GM12891 (cell line): ENCODE data around the gene MMP20. TPM values are rescaled to one million over a fixed set of nuclear protein-coding genes. Genes with fewer than 3 reads are reported as not detected.

Experiments
- DNase-seq: peaks from one replicate; pipeline ENCODE4 v3.0.0; 2011; ENCODE audit warnings: low spot score; ENCODE audit not compliant: insufficient read length
- FAIRE-seq: peaks from 2 replicates; lab custom pipeline; 2011; peaks lifted over from hg19 to GRCh38; lab: Jason Lieb, UNC
- PAX5 ChIP-seq: IDR thresholded peaks from 2 replicates; pipeline ENCODE4 v1.6.1; 2011; ENCODE audit warnings: low read length, moderate library complexity, mild to moderate bottlenecking; ENCODE audit not compliant: insufficient read depth, severe bottlenecking
- POLR2A ChIP-seq: IDR thresholded peaks from 2 replicates; pipeline ENCODE4 v1.6.1; 2011; ENCODE audit warnings: low read depth, low read length, control low read depth
- POLR2AphosphoS5 ChIP-seq: IDR thresholded peaks from 2 replicates; pipeline ENCODE4 v1.6.1; 2011; ENCODE audit warnings: low read depth, low read length, control low read depth
- POU2F2 ChIP-seq: IDR thresholded peaks from 2 replicates; pipeline ENCODE4 v1.6.1; 2011; ENCODE audit warnings: low read depth, mild to moderate bottlenecking, control low read depth, low read length, moderate library complexity
- SPI1 ChIP-seq: IDR thresholded peaks from 2 replicates; pipeline ENCODE4 v1.6.1; 2011; ENCODE audit warnings: low read depth, low read length, control low read depth
- TAF1 ChIP-seq: IDR thresholded peaks from 2 replicates; pipeline ENCODE4 v1.6.1; 2011; ENCODE audit warnings: low read depth, low read length, control low read depth
- polyA plus RNA-seq: library from polyadenylated mRNA; unstranded; fragments of >200 nt; gene quantifications from one replicate; pipeline ENCODE4 v1.2.1, GENCODE V29; 2012; ENCODE audit warnings: low read depth, missing spikeins, inconsistent platforms; ENCODE audit not compliant: missing spikeins

The MMP20 gene, protein sequence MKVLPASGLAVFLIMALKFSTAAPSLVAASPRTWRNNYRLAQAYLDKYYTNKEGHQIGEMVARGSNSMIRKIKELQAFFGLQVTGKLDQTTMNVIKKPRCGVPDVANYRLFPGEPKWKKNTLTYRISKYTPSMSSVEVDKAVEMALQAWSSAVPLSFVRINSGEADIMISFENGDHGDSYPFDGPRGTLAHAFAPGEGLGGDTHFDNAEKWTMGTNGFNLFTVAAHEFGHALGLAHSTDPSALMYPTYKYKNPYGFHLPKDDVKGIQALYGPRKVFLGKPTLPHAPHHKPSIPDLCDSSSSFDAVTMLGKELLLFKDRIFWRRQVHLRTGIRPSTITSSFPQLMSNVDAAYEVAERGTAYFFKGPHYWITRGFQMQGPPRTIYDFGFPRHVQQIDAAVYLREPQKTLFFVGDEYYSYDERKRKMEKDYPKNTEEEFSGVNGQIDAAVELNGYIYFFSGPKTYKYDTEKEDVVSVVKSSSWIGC
- not detected for polyA plus RNA-seq

DNA sequence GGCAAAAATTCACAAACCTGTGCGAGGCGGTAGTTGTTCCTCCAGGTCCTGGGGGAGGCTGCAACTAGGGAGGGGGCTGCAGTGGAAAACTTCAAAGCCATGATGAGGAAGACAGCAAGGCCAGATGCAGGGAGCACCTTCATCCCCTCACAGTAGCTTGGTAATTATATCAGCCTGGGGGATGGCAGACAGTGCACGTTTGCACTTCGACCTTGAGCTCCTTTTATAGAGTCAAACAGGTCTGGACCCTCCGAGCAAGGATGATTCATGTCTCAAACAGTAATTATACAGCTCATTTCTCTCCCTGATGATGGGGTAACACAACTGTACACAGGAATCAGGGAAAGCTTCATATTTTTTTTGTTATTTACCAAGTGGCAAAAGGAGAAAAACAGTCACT, at the start of gene MMP20:
MMP20 (minus strand) TSS at position 156 of the 400 bp plus-strand sequence; CDS start at position 143, 13 bp downstream.
- no peak for FAIRE-seq
- DNase-seq, result no peak
- TF ChIP-seq POLR2AphosphoS5, result no peak
- no peak for TF ChIP-seq PAX5
- no peak for TF ChIP-seq TAF1
- TF ChIP-seq POLR2A, result no peak
- TF ChIP-seq SPI1, result no peak
- TF ChIP-seq POU2F2, result no peak

DNA sequence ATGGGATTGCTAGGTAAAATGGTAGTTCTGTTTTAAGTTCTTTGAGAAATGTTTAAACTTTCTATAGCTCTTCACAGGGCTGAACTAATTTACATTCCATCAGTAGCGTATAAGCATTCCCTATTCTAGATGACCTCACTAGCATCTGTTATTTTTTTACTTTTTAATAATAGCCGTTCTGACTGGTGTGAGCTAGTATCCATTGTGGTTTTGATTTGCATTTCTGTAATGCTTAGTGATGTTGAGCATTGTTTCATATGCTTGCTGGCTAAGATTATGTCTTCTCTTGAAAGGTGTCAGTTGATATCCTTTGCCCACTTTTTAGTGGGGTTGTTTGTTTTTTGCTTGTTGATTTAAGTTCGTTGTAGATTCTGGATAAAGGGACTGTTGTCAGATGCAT, 44.5 kb upstream of the MMP20 start:
- FAIRE-seq, result no peak
- TF ChIP-seq PAX5, result no peak
- no peak for TF ChIP-seq POLR2A
- TF ChIP-seq SPI1, result no peak
- no peak for TF ChIP-seq POU2F2
- no peak for TF ChIP-seq TAF1
- no peak for TF ChIP-seq POLR2AphosphoS5
- no peak for DNase-seq

DNA sequence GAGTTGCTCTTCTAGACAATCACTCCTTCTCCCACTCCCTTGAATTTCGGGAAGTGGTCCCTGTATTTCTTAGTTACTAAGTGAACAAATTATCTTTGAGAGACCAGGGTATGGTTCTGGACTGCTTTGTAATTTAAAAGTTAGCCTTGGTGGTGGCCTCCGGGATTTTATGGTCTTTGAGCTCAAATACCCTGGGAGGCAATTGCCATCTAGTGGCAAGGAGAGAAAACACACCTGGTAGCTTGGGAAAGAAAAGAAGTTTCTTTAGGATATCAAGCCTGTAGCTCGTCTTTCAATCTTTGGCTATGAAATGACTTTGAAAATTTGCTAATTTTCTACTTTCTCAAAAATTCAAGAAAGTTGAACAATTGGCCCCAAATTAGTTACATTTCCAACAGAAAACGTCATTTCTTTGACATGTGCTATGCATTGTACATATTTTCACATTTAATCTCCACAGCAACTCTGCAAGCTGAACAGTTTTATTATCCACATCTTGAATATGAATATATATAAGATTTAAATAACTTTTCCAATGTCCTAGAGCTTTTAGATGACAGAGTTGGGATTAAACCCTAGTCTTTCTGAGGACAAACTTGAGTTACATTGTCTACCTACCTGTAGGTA, 41.3 kb upstream of the MMP20 start:
- DNase-seq (peak; percentile 18), FAIRE-seq (peak; percentile 23)
- TF ChIP-seq POU2F2 (no peak), SPI1 (no peak), TAF1 (no peak), PAX5 (no peak), POLR2A (no peak), POLR2AphosphoS5 (no peak)

DNA sequence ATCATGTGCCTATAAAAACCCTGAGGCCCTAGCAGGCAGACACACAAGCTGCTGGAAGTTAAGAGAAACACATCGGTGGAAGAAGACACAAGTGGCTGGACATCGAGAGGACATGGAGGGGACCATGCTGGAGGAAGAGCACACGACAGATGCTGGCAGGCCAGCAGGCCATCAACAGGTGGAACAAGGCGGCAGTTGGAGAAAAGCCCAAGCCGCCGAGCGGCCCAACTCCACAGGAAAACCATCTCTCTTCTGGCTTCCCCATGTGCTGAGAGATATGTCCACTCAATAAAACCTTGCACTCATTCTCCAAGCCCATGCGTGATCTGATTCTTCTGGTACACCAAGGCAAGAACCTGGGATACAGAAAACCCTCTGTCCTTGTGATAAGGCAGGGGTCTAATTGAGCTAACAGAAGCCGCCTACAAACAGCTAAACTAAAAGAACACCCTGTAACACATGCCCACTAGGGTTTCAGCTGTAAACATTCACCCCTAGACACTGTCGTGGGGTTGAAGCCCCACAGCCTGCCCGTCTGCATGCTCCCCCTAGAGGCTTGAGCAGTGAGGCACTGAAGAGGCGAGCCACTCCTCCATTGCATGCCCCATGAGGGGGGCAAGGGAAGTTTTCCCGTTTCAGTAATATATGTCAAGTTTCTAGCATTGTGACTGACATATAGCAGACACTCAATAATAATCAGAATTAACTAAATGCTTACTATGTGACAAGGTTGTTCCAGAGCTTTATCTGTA, 39.0 kb upstream of the MMP20 start:
- DNase-seq, result no peak
- FAIRE-seq, result peak; percentile 76
- no peak for TF ChIP-seq PAX5
- TF ChIP-seq POU2F2, result no peak
- TF ChIP-seq TAF1, result no peak
- no peak for TF ChIP-seq POLR2A
- no peak for TF ChIP-seq POLR2AphosphoS5
- TF ChIP-seq SPI1, result no peak

DNA sequence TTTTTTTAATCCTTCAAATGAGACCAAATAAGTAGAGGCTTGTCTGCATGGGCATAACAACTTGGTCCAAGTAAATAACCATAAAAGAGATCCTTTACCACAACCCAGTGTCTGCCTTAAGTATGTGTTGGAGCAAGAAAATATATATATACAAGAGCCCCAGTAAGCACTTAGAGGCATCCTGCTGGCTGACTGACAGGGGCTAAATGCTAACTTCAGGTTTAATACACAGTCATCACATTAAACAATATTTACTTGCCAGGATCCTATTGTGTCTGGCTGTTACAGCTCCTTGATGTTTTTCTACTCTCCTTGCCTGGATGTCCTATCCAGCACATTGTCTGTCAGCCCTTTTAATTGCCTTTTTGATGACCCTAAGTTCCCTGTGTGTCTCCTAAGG, 37.5 kb upstream of the MMP20 start:
- no peak for TF ChIP-seq TAF1
- FAIRE-seq (no peak), DNase-seq (no peak)

DNA sequence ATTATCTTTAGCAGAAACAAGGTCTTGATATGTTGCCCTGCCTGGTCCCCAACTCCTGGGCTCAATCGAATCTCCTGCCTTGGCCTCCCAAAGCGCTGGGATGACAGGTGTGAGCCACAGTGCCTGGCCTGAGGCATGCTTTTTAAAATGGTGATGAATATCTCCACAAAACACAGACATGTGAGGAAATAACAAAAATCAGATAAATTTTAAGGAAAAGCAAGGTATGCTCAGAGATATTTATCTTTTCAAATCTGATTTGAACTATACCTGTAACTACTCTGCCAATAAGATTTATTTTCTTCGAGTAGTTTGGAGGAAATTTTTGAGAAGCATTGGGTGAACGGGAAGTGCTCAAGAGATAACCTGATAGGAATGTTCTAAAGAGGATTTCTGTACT, 35.9 kb upstream of the MMP20 start:
- TF ChIP-seq TAF1 (no peak), POLR2A (no peak), PAX5 (no peak), SPI1 (no peak), POLR2AphosphoS5 (no peak), POU2F2 (no peak)
- DNase-seq (no peak), FAIRE-seq (no peak)

DNA sequence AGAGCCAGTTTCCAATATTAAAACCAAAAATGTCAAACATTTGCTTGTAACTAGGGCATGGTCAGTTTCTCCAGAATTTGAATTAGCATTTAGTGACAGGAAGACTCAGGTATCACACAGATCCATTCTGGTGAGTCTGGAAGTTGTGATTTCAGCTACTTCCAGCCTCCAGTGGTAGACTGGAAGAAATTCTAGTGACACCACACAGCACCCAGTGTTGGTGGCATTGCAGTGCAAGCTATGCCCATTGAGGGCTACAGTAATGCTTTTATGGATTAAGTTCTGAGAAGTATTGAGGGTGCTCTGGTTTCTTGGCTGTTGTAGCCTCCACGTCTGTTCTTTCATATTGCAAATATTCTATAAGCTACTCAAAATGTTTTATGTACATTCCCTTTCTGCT, 31.4 kb upstream of the MMP20 start:
- TF ChIP-seq POU2F2 (no peak), POLR2AphosphoS5 (no peak)

DNA sequence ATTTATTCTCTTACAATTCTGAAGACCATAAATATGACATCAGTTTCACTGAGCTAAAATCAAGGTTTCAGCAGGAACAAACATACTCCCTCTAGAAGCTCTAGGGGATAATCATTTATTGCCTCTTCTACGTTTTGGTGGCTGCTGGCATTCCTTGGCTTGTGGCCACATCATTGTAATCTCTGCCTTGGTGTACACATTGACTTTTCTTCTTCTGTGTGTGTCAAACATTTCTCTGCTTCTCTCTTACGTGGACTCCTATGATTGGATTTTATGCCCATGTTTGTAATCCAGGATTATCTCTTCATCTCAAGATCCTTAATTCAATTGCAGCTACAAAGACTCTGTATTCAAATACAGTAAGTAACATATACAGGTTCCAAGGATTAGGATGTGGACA, 30.4 kb upstream of the MMP20 start:
- DNase-seq (no peak), FAIRE-seq (no peak)
- no peak for TF ChIP-seq POU2F2
- TF ChIP-seq POLR2A, result no peak
- no peak for TF ChIP-seq PAX5
- TF ChIP-seq SPI1, result no peak
- TF ChIP-seq TAF1, result no peak
- TF ChIP-seq POLR2AphosphoS5, result no peak

More for the DNA sequence above, 31.4 kb upstream of the MMP20 start:
- FAIRE-seq (no peak), DNase-seq (no peak)

DNA sequence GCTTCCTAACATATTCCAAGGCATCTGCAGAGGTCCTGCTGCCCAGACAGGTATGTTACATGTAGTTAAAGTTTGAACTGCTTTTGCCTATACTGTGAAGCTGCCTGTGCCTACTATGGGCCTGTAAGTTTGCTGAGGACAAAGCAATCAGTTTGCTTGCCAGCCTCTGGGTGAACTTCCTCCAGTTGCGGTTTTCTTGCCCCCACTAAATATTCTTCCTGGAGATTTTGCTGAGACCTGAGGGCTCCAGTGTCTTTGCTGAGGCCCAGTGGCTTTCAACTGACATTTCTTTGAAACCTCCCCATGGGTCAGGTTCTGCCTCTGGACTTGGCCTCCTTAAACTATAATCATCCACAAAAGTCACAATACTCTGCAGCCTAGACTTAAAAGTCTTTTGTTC, 29.6 kb upstream of the MMP20 start:
- FAIRE-seq (no peak), DNase-seq (no peak)
- no peak for TF ChIP-seq POLR2A
- TF ChIP-seq POU2F2, result no peak
- TF ChIP-seq TAF1, result no peak
- no peak for TF ChIP-seq SPI1
- no peak for TF ChIP-seq POLR2AphosphoS5
- TF ChIP-seq PAX5, result no peak

DNA sequence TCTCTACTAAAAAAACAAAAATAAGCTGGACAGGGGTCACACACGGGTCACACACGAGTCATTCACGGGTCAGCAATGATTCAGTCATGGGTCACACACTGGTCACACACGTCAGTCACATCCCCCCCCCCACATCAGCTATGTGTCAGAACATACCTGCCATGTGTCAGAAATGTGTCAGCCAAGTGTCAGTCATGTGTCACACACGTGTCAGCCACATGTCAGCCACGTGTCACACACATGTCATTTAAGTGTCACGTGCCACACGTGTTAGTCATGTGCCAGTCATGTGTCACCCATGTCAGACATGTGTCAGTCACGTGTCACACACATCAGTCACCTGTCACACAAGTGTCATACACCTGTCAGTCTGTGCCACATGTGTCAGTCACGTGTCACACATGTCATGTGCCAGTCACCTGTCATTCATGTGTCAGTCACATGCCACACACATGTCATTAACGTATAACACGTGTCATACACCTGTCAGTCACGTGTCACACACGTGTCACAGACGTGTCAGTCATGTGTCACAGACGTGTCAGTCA, 28.7 kb upstream of the MMP20 start:
- TF ChIP-seq PAX5 (no peak), POLR2AphosphoS5 (no peak), POLR2A (no peak), TAF1 (no peak), POU2F2 (no peak), SPI1 (no peak)
- peak; percentile 91 for FAIRE-seq
- no peak for DNase-seq
